Ovary (tissue), 9 donors: ENCODE data around the gene GCG. TPM values are rescaled to one million over a fixed set of nuclear protein-coding genes. Genes with fewer than 3 reads are reported as not detected.

Experiments used
- DNase-seq, 5 donors: peaks; one replicate each; pipeline ENCODE4 v3.0.0-alpha.2; 2019 to 2020
- H3K27ac ChIP-seq, 2 donors: fragments of 200-600 bp; one replicate each; pipeline versions ENCODE4 v1.5.1 to v1.8.0; 2019 to 2022
- H3K27me3 ChIP-seq: fragments of 200-600 bp; one replicate; pipeline ENCODE4 v1.8.0; 2022
- H3K36me3 ChIP-seq: fragments of 200-600 bp; sonication (generic); one replicate; pipeline ENCODE4 v1.5.1; 2019
- H3K4me1 ChIP-seq: one replicate; pipeline ENCODE4 v1.8.1; 2013; ENCODE audit warnings: mild to moderate bottlenecking, moderate library complexity; ENCODE audit not compliant: insufficient read depth
- H3K4me3 ChIP-seq: fragments of 200-600 bp; sonication (generic); one replicate; pipeline ENCODE4 v1.5.1; 2017
- H3K9me3 ChIP-seq, 2 donors: fragments of 200-600 bp in 1 of 2; sonication (generic) in 1 of 2; one replicate each; pipeline versions ENCODE4 v1.5.1 to v1.8.1; 2013 to 2019; ENCODE audit warnings: mild to moderate bottlenecking in 1 of 2, moderate library complexity in 1 of 2
- EP300 ChIP-seq: sonication (generic); formaldehyde crosslinking; IDR thresholded peaks from one replicate; pipeline ENCODE4 v1.6.1; 2017; ENCODE audit warnings: antibody characterized with exemption
- POLR2A ChIP-seq: fragments of 450-650 bp; IDR thresholded peaks from one replicate; pipeline ENCODE4 v1.6.1; 2017; ENCODE audit warnings: antibody characterized with exemption, mild to moderate bottlenecking, moderate library complexity
- WGBS, 3 donors: extraction: QIAGEN DNeasy Blood & Tissue Kit in 1 of 3; methylation state at CpG; one replicate each; pipeline versions ENCODE4 v1.1.5 to v1.1.7; 2013 to 2017; 5-methylcytosine and 5-hydroxymethylcytosine counted together
- intact Hi-C, 4 donors: fragments of 100-400 bp; cut with DNase I; formaldehyde crosslinking; loops; one replicate each; pipeline versions ENCODE4 v1.11.0 to v1.15.1; 2022 to 2023
- polyA plus RNA-seq, 2 donors: library from polyadenylated mRNA; stranded (reverse); fragments of 200-250 nt in 1 of 2; fragments of 350-450 nt in 1 of 2; fragmentation: Illumina TruSeq in 1 of 2; extraction: RNeasy Lipid Tissue Mini Kit (QIAGEN cat#74804) in 1 of 2; gene quantifications; one replicate each; pipeline ENCODE4 v1.2.3, GENCODE V29; 2013 to 2014
- total RNA-seq, 7 donors: library from RNA; depleted of rRNA in 2 of 7; stranded (reverse); fragments of >200 nt in 2 of 7; fragmentation: NEBNext Ultra II Directional in 3 of 7; extraction: Animal tissue kit (Norgen Biotek cat#: 25700) in 3 of 7; gene quantifications; one replicate each; pipeline versions ENCODE4 v1.1.0 to v1.2.4, GENCODE V29; 2016 to 2023
- TF ChIP-seq, protein P1 (sequence below), 3 donors: fragments of 450-650 bp in 2 of 3; fragments of 200-600 bp in 1 of 3; IDR thresholded peaks; one replicate each; pipeline versions ENCODE4 v1.5.1 to v1.8.0; 2016 to 2022; ENCODE audit warnings: antibody characterized with exemption in 3 of 3, mild to moderate bottlenecking in 1 of 3
- donor health status: DM: no; HTN: no; CAD: no; lungs with moderate emphysema.
- donor health status: DM: no; HTN: no; CAD: no.
- donor health status: Bipolar disorder and iron deficiency.
- donor health status: DM: yes; HTN: yes; CAD: no.
- donor health status: DM: no; HTN: no; CAD: no.
- donor health status: DM: yes; HTN: yes; CAD: no.

Gene GCG
- total and polyA plus RNA-seq, 9 donors: 0.23 to 0.24 TPM; not detected in 7

DNA sequence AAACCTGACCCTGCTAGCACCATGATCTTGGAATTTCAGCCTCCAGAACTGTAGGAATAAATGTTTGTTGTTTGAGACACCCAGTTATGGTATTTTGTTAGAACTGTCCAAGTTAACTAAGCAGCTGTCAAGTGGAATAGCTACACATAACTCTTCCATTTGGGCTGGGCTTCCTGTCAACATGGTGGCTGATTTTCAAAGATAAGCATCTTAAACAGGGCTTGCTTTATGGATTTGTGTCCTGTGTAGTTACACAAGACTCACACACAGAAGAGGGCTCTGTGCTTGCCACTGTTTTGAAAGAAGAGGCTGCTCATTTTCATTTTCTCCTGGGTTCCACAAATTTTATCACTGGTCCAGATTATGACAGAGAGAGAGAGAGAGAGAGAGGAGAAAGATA, 35.7 kb downstream of the GCG start:
- no peak for DNase-seq
- H3K27ac ChIP-seq: no peak overlapping the region
- TF ChIP-seq, protein P1, sequence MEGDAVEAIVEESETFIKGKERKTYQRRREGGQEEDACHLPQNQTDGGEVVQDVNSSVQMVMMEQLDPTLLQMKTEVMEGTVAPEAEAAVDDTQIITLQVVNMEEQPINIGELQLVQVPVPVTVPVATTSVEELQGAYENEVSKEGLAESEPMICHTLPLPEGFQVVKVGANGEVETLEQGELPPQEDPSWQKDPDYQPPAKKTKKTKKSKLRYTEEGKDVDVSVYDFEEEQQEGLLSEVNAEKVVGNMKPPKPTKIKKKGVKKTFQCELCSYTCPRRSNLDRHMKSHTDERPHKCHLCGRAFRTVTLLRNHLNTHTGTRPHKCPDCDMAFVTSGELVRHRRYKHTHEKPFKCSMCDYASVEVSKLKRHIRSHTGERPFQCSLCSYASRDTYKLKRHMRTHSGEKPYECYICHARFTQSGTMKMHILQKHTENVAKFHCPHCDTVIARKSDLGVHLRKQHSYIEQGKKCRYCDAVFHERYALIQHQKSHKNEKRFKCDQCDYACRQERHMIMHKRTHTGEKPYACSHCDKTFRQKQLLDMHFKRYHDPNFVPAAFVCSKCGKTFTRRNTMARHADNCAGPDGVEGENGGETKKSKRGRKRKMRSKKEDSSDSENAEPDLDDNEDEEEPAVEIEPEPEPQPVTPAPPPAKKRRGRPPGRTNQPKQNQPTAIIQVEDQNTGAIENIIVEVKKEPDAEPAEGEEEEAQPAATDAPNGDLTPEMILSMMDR (IDR thresholded peaks at IDR 0.05): no peak
- no peak for TF ChIP-seq POLR2A
- TF ChIP-seq EP300: no peak
- intact Hi-C loops: no loop called here
- no peaks in the 10 kb centered on the region for H3K4me1 ChIP-seq
- H3K27me3 ChIP-seq: no peaks in the 10 kb centered on the region
- H3K36me3 ChIP-seq: no peaks in the 10 kb centered on the region
- H3K4me3 ChIP-seq: no peak overlapping the region
- no peaks in the 10 kb centered on the region for H3K9me3 ChIP-seq

DNA sequence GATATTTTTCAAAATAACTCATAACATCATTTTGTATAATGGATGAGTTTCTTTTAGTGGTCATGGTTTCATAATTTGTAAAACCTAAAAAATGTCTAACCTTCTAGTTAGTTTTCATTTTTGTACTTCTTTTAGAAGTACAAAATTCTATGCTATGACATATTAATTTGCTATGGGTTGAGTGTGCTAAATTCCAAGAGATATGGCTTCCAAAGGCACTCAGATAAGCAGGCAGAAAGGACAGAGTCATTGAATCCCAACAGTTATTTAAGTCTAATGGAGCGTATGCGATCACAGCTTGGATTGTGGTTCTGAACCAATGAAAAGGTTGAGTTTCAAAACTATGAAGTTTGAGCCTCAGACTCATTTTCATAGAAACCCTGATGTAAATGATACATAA, 37.0 kb downstream of the GCG start:
- intact Hi-C loops: no loop called here
- no peaks in the 10 kb centered on the region for H3K36me3 ChIP-seq
- TF ChIP-seq POLR2A: no peak
- TF ChIP-seq, protein P1 (IDR thresholded peaks at IDR 0.05): no peak
- no peak for TF ChIP-seq EP300
- H3K27ac ChIP-seq: no peak overlapping the region
- H3K4me1 ChIP-seq: no peaks in the 10 kb centered on the region
- WGBS, 3 donors: 93 to 94% (median 93%) methylated on average over 2 of the region's 2 CpGs
- H3K4me3 ChIP-seq: no peak overlapping the region
- no peak for DNase-seq
- H3K9me3 ChIP-seq: no peaks in the 10 kb centered on the region
- no peaks in the 10 kb centered on the region for H3K27me3 ChIP-seq

DNA sequence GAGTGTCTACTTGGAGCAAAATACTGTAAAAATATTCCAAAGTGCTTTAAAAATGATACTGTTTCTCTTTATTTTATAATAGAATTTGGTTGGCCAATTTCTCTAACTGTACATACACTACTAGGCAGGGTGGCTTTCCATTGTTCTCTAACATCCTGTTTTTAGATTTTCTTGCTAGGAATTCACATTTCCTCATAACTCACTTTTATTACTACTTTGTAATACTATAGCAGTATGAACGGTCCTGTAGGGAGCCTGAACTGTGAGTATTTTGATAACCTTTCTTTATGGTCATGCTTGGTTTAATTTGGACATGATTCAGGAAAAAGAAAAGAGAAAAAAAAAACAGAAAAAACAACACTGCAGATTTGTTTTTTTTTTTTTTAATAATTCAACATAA, 37.8 kb downstream of the GCG start:
- TF ChIP-seq, protein P1 (IDR thresholded peaks at IDR 0.05): no peak
- TF ChIP-seq EP300 (no peak), POLR2A (no peak)
- intact Hi-C loops: no loop called here
- Histone ChIP-seq H3K27me3 (no peaks in the 10 kb centered on the region), H3K27ac (no peak overlapping the region), H3K36me3 (no peaks in the 10 kb centered on the region), H3K4me3 (no peak overlapping the region), H3K9me3 (no peaks in the 10 kb centered on the region), H3K4me1 (no peaks in the 10 kb centered on the region)
- DNase-seq: no peak
- WGBS, 3 donors: 2 to 7% (median 4%) methylated on average over 1 of the region's 1 CpG

DNA sequence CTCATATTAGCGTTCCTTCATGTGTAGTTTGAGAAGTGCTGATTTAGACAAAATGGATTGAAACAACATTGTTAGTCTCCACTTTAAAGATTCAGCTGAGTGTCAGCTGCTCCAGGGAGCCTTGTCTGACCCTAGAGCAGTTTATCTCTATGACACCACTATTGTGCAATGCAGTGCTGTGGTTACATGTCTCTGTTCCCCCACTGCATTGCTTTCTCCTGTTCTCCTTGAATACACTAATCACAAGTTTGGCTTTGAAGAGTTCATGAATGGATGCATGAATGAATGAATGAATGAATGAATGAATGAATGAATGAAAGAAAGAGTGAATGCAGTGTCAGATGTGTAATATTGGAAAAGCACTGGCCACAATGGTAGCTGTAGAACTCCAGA, 38.3 kb downstream of the GCG start:
- intact Hi-C loops: no loop called here
- no peak for DNase-seq

More for the DNA sequence above, 38.3 kb downstream of the GCG start:
- Histone ChIP-seq H3K4me1 (no peaks in the 10 kb centered on the region), H3K27me3 (no peaks in the 10 kb centered on the region), H3K4me3 (no peak overlapping the region), H3K36me3 (no peaks in the 10 kb centered on the region), H3K9me3 (no peaks in the 10 kb centered on the region), H3K27ac (no peak overlapping the region)
- TF ChIP-seq POLR2A (no peak), EP300 (no peak)
- TF ChIP-seq, protein P1 (IDR thresholded peaks at IDR 0.05): no peak
- 34 to 39% (median 36%) methylated on average over 1 of the region's 1 CpG for WGBS, 3 donors
